ENCODE measurements around the gene CD27.

GRCh38 chr12:6489449-6489848, 44.7 kb downstream of the CD27 start:
- TF ChIP-seq GABPA (IDR thresholded peaks at IDR 0.05; ENCODE audit: low read depth) (no peak), CTCF (IDR thresholded peaks at IDR 0.05; ENCODE audit: insufficient read depth, low read length) (no peak), POLR2AphosphoS5 (IDR thresholded peaks at IDR 0.05; ENCODE audit: low read depth) (no peak)

Data from HL-60 (cell line).